Ureter (tissue), 1 donor: Measurements from ENCODE around the gene AMFR. TPM values are rescaled to one million over a fixed set of nuclear protein-coding genes. Genes with fewer than 3 reads are reported as not detected.

Source experiments
- DNase-seq: peaks from one replicate; pipeline ENCODE4 v3.0.0-alpha.2; 2020; ENCODE audit warnings: low spot score
- total RNA-seq: library from RNA; stranded (reverse); gene quantifications from one replicate; pipeline ENCODE4 v1.2.4, GENCODE V29; 2023
- donor health status: DM: yes; HTN: yes; CAD: no.

Gene AMFR
- total RNA-seq, 1 donor from 2014 or later: 97.2 TPM

GRCh38 chr16:56330476-56330875 lies 94.9 kb downstream of the AMFR start:
- no peak for DNase-seq

- DNase-seq: no peak
Observed at GRCh38 chr16:56329887-56330286, 95.5 kb downstream of the AMFR start.

GRCh38 chr16:56328276-56329022 lies 96.9 kb downstream of the AMFR start:
- no peak for DNase-seq

GRCh38 chr16:56327929-56328258 lies 97.5 kb downstream of the AMFR start:
- DNase-seq: no peak

- DNase-seq: no peak
Observed at GRCh38 chr16:56327071-56327928, 98.0 kb downstream of the AMFR start.

- DNase-seq: no peak
Observed at GRCh38 chr16:56325956-56326355, 99.4 kb downstream of the AMFR start.

GRCh38 chr16:56324406-56324805 lies 100.9 kb downstream of the AMFR start:
- DNase-seq: peak; percentile 58

- DNase-seq: no peak
Observed at GRCh38 chr16:56321571-56321970, 103.8 kb downstream of the AMFR start.

GRCh38 chr16:56320811-56321558 lies 104.4 kb downstream of the AMFR start:
- DNase-seq: no peak

GRCh38 chr16:56320056-56320455 lies 105.3 kb downstream of the AMFR start:
- no peak for DNase-seq

GRCh38 chr16:56319376-56319775 lies 106.0 kb downstream of the AMFR start:
- no peak for DNase-seq

- no peak for DNase-seq
Observed at GRCh38 chr16:56318827-56319140, 106.6 kb downstream of the AMFR start.

GRCh38 chr16:56317998-56318826 lies 107.1 kb downstream of the AMFR start:
- peak; percentile 90 for DNase-seq

GRCh38 chr16:56316545-56316944 lies 108.8 kb downstream of the AMFR start:
- no peak for DNase-seq

- no peak for DNase-seq
Observed at GRCh38 chr16:56315955-56316354, 109.4 kb downstream of the AMFR start.

GRCh38 chr16:56314244-56314850 lies 111.0 kb downstream of the AMFR start:
- DNase-seq: no peak

- no peak for DNase-seq
Observed at GRCh38 chr16:56312556-56312955, 112.8 kb downstream of the AMFR start.

- DNase-seq: no peak
Observed at GRCh38 chr16:56312028-56312300, 113.4 kb downstream of the AMFR start.
